ENCODE data around the gene DICER1.

DICER1 gene

DNA sequence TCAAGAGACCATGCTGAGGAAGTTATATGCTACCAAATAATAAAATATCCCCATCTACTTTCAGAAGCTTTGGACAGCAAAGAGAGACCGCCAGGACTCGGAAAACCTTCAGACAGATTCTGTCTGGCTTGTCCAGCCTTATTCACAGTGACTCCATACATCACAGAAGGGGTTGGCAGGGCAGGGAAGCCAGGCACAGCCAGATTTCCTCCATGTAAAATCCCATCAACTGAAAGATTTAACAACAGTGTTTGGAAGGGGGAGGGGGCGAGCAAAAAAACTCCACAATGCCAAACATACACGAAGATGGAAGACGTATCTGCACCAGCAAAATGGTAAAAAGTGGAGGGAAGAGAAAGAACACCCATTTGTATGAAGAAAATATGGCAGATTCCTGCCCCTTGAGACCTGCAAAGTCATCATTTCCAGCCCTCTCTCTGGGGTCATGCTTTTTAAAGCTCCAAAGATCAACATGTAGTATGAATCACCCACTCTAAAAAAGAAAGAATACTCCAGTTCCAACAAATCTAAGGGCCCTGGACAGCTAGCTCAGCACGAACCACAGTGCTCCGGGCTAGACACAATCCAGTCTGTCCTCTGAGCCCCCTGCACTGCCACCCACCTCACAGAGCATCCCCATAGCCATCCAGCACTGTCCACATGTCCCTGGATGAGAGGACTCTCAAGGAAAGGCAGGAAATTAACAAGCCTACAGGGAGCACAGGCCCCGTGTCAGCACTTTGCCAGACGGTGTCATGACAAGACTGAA lies 116.4 kb downstream of the DICER1 start:
- no peak overlapping the region for H3K4me2 ChIP-seq (ENCODE audit: low read length)
- H3K4me3 ChIP-seq (ENCODE audit: low read length) = no peak overlapping the region
- no peaks in the 10 kb centered on the region for H3K4me1 ChIP-seq (ENCODE audit: control insufficient read depth, insufficient read depth, low read length)
- H3K9ac ChIP-seq (ENCODE audit: low read depth, low read length) = no peak overlapping the region
- H3K36me3 ChIP-seq (ENCODE audit: insufficient read depth, low read length) = no peaks in the 10 kb centered on the region
- H3K9me3 ChIP-seq (replicated peaks; ENCODE audit: low read length) = no peaks in the 10 kb centered on the region
- H3K27me3 ChIP-seq (ENCODE audit: control insufficient read depth, insufficient read depth, low read length) = no peaks in the 10 kb centered on the region

DNA sequence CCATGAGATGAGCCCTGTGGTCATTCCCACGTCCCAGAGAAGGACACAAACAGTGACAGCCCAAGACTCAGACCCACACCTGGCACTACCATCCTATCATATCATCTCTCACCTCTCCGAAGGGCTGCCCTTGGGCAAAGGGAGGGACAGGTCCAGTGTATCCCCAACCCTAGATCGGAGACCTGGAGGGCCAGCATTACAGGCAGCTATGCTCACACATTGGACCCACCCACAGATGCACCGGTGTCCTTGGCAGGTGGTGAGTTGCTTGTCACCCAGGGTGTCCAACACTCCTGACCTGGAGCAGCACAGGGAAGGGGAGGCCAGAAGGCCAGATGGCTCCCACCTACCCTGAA lies 117.4 kb downstream of the DICER1 start:
- Histone ChIP-seq H3K4me3 (ENCODE audit: low read length) (no peak overlapping the region), H3K4me2 (ENCODE audit: low read length) (no peak overlapping the region)

DNA sequence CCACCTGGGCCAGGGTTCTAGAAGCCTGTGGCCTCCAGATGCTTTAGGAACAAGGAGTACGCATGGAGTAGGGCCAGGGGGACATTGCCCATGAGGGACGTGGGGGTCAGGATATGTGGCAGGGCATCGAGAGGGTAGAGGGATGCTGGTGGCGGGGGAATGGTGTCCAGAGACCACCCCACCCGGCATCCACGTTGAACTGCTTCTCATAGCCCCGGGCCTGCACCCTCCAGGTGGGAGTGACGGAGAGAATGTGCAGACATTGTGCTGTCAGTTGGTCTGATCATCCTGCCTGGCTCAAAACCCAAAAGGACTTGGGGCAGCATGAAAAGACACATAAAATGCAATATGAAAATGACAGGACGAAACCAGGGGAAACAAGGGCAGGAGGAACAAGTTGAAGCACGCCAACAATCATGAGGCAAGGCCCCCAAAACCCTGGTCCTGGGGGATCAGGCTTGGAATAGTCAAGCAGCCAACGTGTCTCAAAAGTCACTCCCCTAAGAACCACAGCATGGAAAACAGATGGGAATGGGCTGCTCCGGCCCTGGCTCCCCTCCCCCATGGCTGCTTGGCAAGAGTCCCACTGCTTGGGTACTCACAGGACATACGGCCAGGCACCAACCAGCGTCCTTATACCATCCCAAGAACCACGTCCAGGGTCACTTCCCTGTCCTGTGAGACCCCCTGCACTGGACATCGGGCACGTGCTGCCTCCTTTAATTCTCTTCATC lies 117.9 kb downstream of the DICER1 start:
- H3K9me3 ChIP-seq (replicated peaks; ENCODE audit: low read length) = no peaks in the 10 kb centered on the region
- no peaks in the 10 kb centered on the region for H3K36me3 ChIP-seq (ENCODE audit: insufficient read depth, low read length)
- no peaks in the 10 kb centered on the region for H3K4me1 ChIP-seq (ENCODE audit: control insufficient read depth, insufficient read depth, low read length)
- H3K4me3 ChIP-seq (ENCODE audit: low read length) = no peak overlapping the region
- H3K9ac ChIP-seq (ENCODE audit: low read depth, low read length) = no peak overlapping the region
- no peak overlapping the region for H3K4me2 ChIP-seq (ENCODE audit: low read length)
- H3K27me3 ChIP-seq (ENCODE audit: control insufficient read depth, insufficient read depth, low read length) = no peaks in the 10 kb centered on the region

More for the DNA sequence above, 117.4 kb downstream of the DICER1 start:
- no peaks in the 10 kb centered on the region for H3K9me3 ChIP-seq (replicated peaks; ENCODE audit: low read length)
- no peaks in the 10 kb centered on the region for H3K4me1 ChIP-seq (ENCODE audit: control insufficient read depth, insufficient read depth, low read length)
- H3K36me3 ChIP-seq (ENCODE audit: insufficient read depth, low read length) = no peaks in the 10 kb centered on the region
- no peaks in the 10 kb centered on the region for H3K27me3 ChIP-seq (ENCODE audit: control insufficient read depth, insufficient read depth, low read length)
- H3K9ac ChIP-seq (ENCODE audit: low read depth, low read length) = no peak overlapping the region

DNA sequence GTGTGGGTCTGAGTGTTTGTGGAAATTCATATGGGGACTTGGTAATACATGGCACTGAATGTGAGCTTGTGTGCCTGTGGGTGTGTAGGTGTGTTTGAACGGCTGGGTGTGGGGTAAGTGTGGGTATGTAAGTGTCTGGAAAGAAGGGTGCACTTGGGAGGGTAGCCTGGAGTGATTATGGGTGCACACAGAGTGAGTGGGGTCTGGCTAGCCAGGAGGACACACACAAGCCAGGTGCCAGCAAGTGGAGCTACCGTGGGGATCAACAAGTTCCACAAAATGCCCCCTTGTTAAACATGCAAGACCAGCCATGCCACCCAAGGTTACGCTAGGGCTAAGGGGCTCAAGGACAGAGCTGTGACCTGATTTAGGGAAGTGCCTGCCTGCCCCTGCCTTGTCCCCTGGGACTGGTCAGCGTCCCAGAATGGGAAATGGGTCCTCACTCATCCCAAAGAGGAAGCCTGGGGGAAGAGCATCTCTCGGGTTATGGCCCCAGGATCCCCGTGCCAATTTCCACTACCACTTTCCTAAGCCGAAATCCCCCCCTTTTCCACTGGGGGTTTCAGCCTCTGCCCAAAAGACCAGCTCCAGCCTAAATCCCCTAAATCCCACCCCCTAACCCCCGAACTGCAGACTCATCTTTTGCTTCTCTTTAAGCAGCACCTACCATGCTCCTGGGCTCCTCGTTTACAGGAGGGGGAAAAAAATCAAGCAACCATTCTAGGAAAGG lies 118.6 kb downstream of the DICER1 start:
- no peak overlapping the region for H3K4me2 ChIP-seq (ENCODE audit: low read length)
- H3K36me3 ChIP-seq (ENCODE audit: insufficient read depth, low read length) = no peaks in the 10 kb centered on the region
- H3K4me3 ChIP-seq (ENCODE audit: low read length) = no peak overlapping the region
- H3K9ac ChIP-seq (ENCODE audit: low read depth, low read length) = no peak overlapping the region
- H3K9me3 ChIP-seq (replicated peaks; ENCODE audit: low read length) = no peaks in the 10 kb centered on the region
- no peaks in the 10 kb centered on the region for H3K4me1 ChIP-seq (ENCODE audit: control insufficient read depth, insufficient read depth, low read length)
- H3K27me3 ChIP-seq (ENCODE audit: control insufficient read depth, insufficient read depth, low read length) = no peaks in the 10 kb centered on the region

DNA sequence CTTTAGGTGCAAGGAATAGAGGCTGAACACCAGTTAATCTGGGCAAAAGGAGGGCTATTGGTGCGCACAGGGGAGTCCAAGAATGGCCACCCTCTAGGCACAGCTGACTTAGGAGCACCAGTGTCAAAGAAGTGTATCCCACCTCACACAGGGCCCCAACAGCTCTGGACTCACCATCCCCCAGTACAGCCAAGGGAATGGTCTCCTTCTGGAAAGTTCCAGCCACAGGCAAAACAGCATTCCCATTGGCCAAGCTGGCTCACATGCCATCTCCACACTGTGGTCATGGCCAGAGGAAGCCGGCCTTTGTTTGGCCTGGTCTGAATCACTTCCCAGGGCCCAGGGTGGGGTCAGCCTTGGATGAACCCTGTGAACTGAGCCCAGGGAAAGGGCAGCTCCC lies 120.1 kb downstream of the DICER1 start:
- H3K4me1 ChIP-seq (ENCODE audit: control insufficient read depth, insufficient read depth, low read length) = no peaks in the 10 kb centered on the region
- no peak overlapping the region for H3K4me3 ChIP-seq (ENCODE audit: low read length)
- no peaks in the 10 kb centered on the region for H3K27me3 ChIP-seq (ENCODE audit: control insufficient read depth, insufficient read depth, low read length)
- H3K9ac ChIP-seq (ENCODE audit: low read depth, low read length) = no peak overlapping the region
- H3K9me3 ChIP-seq (replicated peaks; ENCODE audit: low read length) = no peaks in the 10 kb centered on the region
- H3K36me3 ChIP-seq (ENCODE audit: insufficient read depth, low read length) = no peaks in the 10 kb centered on the region
- no peak overlapping the region for H3K4me2 ChIP-seq (ENCODE audit: low read length)

Small RNAs within 50 kb of the gene (small RNA-seq; reads per million reads assigned to genes)
- gene MIR3173 = 0.35 reads per million
